Adrenal gland (tissue), 12 donors: Measurements from ENCODE around the gene CPS1. TPM values are rescaled to one million over a fixed set of nuclear protein-coding genes. Genes with fewer than 3 reads are reported as not detected.

Experiments used
- DNase-seq, 7 donors: peaks; one replicate each; pipeline ENCODE4 v3.0.0-alpha.2; 2019 to 2020
- H3K27ac ChIP-seq, 5 donors: fragments of 200-600 bp; sonication (generic) in 4 of 5; 1 replicate in 3 of 5; 2 replicates in 2 of 5; pipeline versions ENCODE4 v1.5.1 to v1.8.0; 2016 to 2020; ENCODE audit warnings: mild to moderate bottlenecking in 1 of 5
- H3K27me3 ChIP-seq: fragments of 200-600 bp; 2 replicates; pipeline ENCODE4 v1.8.0; 2021
- H3K36me3 ChIP-seq, 2 donors: fragments of 200-600 bp; replicated peaks in 1 of 2; 1 replicate in 1 of 2; 2 replicates in 1 of 2; pipeline versions ENCODE4 v1.5.1 to v1.8.0; 2018 to 2022
- H3K4me1 ChIP-seq, 2 donors: fragments of 200-600 bp; replicated peaks in 1 of 2; 1 replicate in 1 of 2; 2 replicates in 1 of 2; pipeline versions ENCODE4 v1.5.1 to v1.8.0; 2018 to 2021
- H3K4me3 ChIP-seq, 4 donors: fragments of 200-600 bp; sonication (generic) in 3 of 4; one replicate each; pipeline ENCODE4 v1.5.1; 2016 to 2018
- H3K9me3 ChIP-seq, 3 donors: fragments of 200-600 bp; sonication (generic) in 1 of 3; replicated peaks in 1 of 3; 1 replicate in 2 of 3; 2 replicates in 1 of 3; pipeline versions ENCODE4 v1.5.1 to v1.8.0; 2016 to 2021
- POLR2A ChIP-seq, 2 donors: fragments of 450-650 bp; IDR thresholded peaks; one replicate each; pipeline ENCODE4 v1.6.1; 2017; ENCODE audit warnings: antibody characterized with exemption in 2 of 2, mild to moderate bottlenecking in 2 of 2, moderate library complexity in 1 of 2
- WGBS, 4 donors: extraction: QIAGEN DNeasy Blood & Tissue Kit in 2 of 4; methylation state at CpG; one replicate each; pipeline versions ENCODE4 v1.1.5 to v1.1.7; 2013 to 2017; 5-methylcytosine and 5-hydroxymethylcytosine counted together
- intact Hi-C, 2 donors: fragments of 100-400 bp; cut with DNase I; formaldehyde crosslinking; loops; one replicate each; pipeline versions ENCODE4 v1.14.1 to v1.15.0; 2022 to 2023
- polyA plus RNA-seq, 3 donors: library from polyadenylated mRNA; stranded (reverse); fragments of 200-250 nt in 2 of 3; fragments of 350-450 nt in 1 of 3; fragmentation: Illumina TruSeq in 1 of 3; extraction: RNeasy Lipid Tissue Mini Kit (QIAGEN cat#74804) in 1 of 3; gene quantifications; one replicate each; pipeline ENCODE4 v1.2.3, GENCODE V29; 2013 to 2014
- total RNA-seq, 9 donors: library from RNA; depleted of rRNA in 4 of 9; stranded (reverse); fragments of >200 nt in 4 of 9; fragments of 120-200 nt in 1 of 9; fragmentation: NEBNext Ultra II Directional in 1 of 9; extraction: Animal tissue kit (Norgen Biotek cat#: 25700) in 1 of 9; gene quantifications; one replicate each; pipeline versions ENCODE4 v1.1.0 to v1.2.4, GENCODE V29; 2013 to 2023
- TF ChIP-seq, protein P1 (sequence below), 6 experiments: fragments of 450-650 bp in 4 of 6; fragments of 200-600 bp in 2 of 6; sonication (generic) in 1 of 6; IDR thresholded peaks; 1 replicate in 5 of 6; 2 replicates in 1 of 6; pipeline versions ENCODE4 v1.5.1 to v1.8.0; 2016 to 2021; ENCODE audit warnings: antibody characterized with exemption in 6 of 6, mild to moderate bottlenecking in 2 of 6, moderate library complexity in 1 of 6
- donor health status: healthy with polysubstance abuse.
- donor health status: Bipolar disorder and iron deficiency.
- donor health status: DM: yes; HTN: yes; CAD: no.
- donor health status: DM: no; HTN: no; CAD: no.
- donor health status: DM: no; HTN: no; CAD: no.
- donor health status: DM: yes; HTN: yes; CAD: no.

CPS1 gene
- total and polyA plus RNA-seq, 12 donors: 0.61 to 4.3 (median 1.7) TPM

GRCh38 chr2:210551001-210551400, 5.4 kb upstream of the CPS1 start:
- WGBS, 4 donors: 50 to 62% (median 54%) methylated on average over 2 of the region's 2 CpGs
- no peaks in the 10 kb centered on the region for H3K9me3 ChIP-seq
- no peak overlapping the region for H3K4me3 ChIP-seq
- no peaks in the 10 kb centered on the region for H3K4me1 ChIP-seq
- TF ChIP-seq, protein P1, sequence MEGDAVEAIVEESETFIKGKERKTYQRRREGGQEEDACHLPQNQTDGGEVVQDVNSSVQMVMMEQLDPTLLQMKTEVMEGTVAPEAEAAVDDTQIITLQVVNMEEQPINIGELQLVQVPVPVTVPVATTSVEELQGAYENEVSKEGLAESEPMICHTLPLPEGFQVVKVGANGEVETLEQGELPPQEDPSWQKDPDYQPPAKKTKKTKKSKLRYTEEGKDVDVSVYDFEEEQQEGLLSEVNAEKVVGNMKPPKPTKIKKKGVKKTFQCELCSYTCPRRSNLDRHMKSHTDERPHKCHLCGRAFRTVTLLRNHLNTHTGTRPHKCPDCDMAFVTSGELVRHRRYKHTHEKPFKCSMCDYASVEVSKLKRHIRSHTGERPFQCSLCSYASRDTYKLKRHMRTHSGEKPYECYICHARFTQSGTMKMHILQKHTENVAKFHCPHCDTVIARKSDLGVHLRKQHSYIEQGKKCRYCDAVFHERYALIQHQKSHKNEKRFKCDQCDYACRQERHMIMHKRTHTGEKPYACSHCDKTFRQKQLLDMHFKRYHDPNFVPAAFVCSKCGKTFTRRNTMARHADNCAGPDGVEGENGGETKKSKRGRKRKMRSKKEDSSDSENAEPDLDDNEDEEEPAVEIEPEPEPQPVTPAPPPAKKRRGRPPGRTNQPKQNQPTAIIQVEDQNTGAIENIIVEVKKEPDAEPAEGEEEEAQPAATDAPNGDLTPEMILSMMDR (IDR thresholded peaks at IDR 0.05): no peak
- no peak for TF ChIP-seq POLR2A (IDR thresholded peaks at IDR 0.05)
- no peaks in the 10 kb centered on the region for H3K27me3 ChIP-seq
- intact Hi-C loops: no loop called here
- H3K27ac ChIP-seq: no peak overlapping the region
- no peak for DNase-seq
- H3K36me3 ChIP-seq: no peaks in the 10 kb centered on the region

DNA sequence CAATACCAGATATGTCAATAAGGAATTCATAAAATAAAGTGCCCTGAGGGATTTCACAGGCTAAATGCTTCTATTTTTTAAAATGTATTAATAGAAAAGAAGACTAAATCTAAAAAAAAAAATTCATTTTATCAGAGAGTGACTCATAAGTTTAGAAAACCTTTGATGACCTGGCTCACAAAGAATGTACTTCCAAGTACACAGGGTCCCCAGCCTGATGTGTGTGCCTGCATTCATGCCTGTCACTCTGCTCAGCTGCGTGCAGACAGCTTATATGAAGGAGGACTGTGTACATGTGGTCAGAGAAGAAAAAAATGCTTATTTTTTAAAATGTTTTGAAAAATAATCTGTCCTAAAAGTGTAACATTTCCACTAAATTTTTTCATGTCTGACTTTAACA, 3.0 kb upstream of the CPS1 start:
- H3K9me3 ChIP-seq: no peaks in the 10 kb centered on the region
- intact Hi-C loops: no loop called here
- TF ChIP-seq, protein P1 (IDR thresholded peaks at IDR 0.05): no peak
- TF ChIP-seq POLR2A (IDR thresholded peaks at IDR 0.05): no peak
- WGBS, 4 donors: 45 to 70% (median 49%) methylated on average over 1 of the region's 1 CpG
- H3K4me3 ChIP-seq: no peak overlapping the region
- DNase-seq: peak in 2 of 7 donors; percentile 7 to 28
- H3K27ac ChIP-seq: no peak overlapping the region
- no peaks in the 10 kb centered on the region for H3K27me3 ChIP-seq
- no peaks in the 10 kb centered on the region for H3K4me1 ChIP-seq
- no peaks in the 10 kb centered on the region for H3K36me3 ChIP-seq

DNA sequence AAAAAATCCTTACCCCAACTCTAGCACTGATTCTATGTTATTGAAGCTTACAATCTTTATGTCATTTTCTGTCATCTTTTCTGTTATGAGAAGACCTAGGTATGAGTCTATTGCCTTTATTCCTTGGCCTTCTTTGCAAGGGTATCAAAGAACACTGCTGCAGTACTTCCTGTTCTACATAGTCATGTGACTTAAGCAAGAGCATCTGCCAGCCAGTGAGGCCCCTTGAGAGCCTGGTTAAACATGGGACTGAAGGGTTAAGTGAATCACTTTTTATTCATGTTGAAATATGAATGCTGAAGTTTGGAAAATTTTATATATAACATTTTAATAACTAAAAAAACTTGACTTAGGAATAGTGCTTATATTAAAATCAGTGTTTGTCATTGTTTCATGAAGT, 844 bp upstream of the CPS1 start:
- intact Hi-C loops: no loop called here
- no peak overlapping the region for H3K27ac ChIP-seq
- TF ChIP-seq, protein P1 (IDR thresholded peaks at IDR 0.05): no peak
- no peak for TF ChIP-seq POLR2A (IDR thresholded peaks at IDR 0.05)
- H3K9me3 ChIP-seq: no peaks in the 10 kb centered on the region
- H3K4me3 ChIP-seq: no peak overlapping the region
- no peaks in the 10 kb centered on the region for H3K36me3 ChIP-seq
- H3K4me1 ChIP-seq: no peaks in the 10 kb centered on the region
- H3K27me3 ChIP-seq: no peaks in the 10 kb centered on the region
- DNase-seq: no peak

DNA sequence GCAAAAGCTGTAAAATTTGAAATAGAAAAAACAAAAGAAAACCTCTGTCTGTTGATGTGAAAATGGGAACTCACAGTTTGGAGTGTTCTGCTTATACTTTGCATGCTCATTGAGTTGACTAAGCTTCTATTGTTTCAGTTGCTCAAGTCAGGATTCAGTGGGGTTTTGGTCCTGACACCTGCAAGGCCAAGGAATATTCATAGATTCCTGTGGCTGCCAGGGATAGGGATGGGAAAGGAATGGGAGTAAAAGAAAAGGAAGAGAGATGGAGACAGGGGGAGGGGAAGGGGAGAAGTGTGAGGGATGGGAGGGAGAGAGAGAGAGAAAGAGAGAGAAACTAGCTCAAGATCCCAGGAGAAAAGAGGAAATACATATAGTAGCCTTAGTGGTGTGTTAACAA, 1.3 kb downstream of the CPS1 start:
- Histone ChIP-seq H3K9me3 (no peaks in the 10 kb centered on the region), H3K36me3 (no peaks in the 10 kb centered on the region), H3K27ac (no peak overlapping the region), H3K4me3 (no peak overlapping the region), H3K4me1 (no peaks in the 10 kb centered on the region), H3K27me3 (no peaks in the 10 kb centered on the region)
- TF ChIP-seq, protein P1 (IDR thresholded peaks at IDR 0.05): no peak
- no peak for TF ChIP-seq POLR2A (IDR thresholded peaks at IDR 0.05)
- intact Hi-C loops: no loop called here
- no peak for DNase-seq
